DMS153 treated with DMSO at 0.1 percent for 48 hours (cell line): Measurements from ENCODE around the gene PIWIL1.

Source experiments
- DNase-seq: peaks from one replicate; lab custom pipeline; 2025; ENCODE audit not compliant: unreplicated experiment; lab: John Stamatoyannopoulos, UW

PIWIL1 gene

GRCh38 chr12:130337488-130338303 is at the start of gene PIWIL1:
Gene PIWIL1 (plus strand): TSS chr12:130337887. CDS start chr12:130342592, 4,705 bp downstream.
- no peak for DNase-seq

GRCh38 chr12:130288206-130288605 is 49.5 kb upstream of the PIWIL1 start:
- DNase-seq = no peak

GRCh38 chr12:130288691-130289090 is 49.0 kb upstream of the PIWIL1 start:
- DNase-seq = no peak

- no peak for DNase-seq
Observed at GRCh38 chr12:130290114-130290513, 47.6 kb upstream of the PIWIL1 start.

GRCh38 chr12:130298322-130299021 is 39.2 kb upstream of the PIWIL1 start:
- no peak for DNase-seq

- no peak for DNase-seq
Observed at GRCh38 chr12:130299574-130299973, 38.1 kb upstream of the PIWIL1 start.

- no peak for DNase-seq
Observed at GRCh38 chr12:130300090-130300489, 37.6 kb upstream of the PIWIL1 start.

GRCh38 chr12:130300737-130301535 is 36.8 kb upstream of the PIWIL1 start:
- no peak for DNase-seq

- no peak for DNase-seq
Observed at GRCh38 chr12:130301559-130301958, 36.1 kb upstream of the PIWIL1 start.

- DNase-seq = no peak
Observed at GRCh38 chr12:130303781-130304180, 33.9 kb upstream of the PIWIL1 start.

- no peak for DNase-seq
Observed at GRCh38 chr12:130307859-130308258, 29.8 kb upstream of the PIWIL1 start.

GRCh38 chr12:130308393-130308792 is 29.3 kb upstream of the PIWIL1 start:
- DNase-seq = no peak

GRCh38 chr12:130316251-130316650 is 21.4 kb upstream of the PIWIL1 start:
- no peak for DNase-seq

- no peak for DNase-seq
Observed at GRCh38 chr12:130320536-130320935, 17.2 kb upstream of the PIWIL1 start.

GRCh38 chr12:130322263-130322662 is 15.4 kb upstream of the PIWIL1 start:
- no peak for DNase-seq

- DNase-seq = no peak
Observed at GRCh38 chr12:130330685-130331084, 7.0 kb upstream of the PIWIL1 start.

GRCh38 chr12:130331146-130331545 is 6.5 kb upstream of the PIWIL1 start:
- DNase-seq = no peak

GRCh38 chr12:130333341-130333740 is 4.3 kb upstream of the PIWIL1 start:
- no peak for DNase-seq

GRCh38 chr12:130334399-130334798 is 3.3 kb upstream of the PIWIL1 start:
- no peak for DNase-seq

- DNase-seq = no peak
Observed at GRCh38 chr12:130334937-130335336, 2.8 kb upstream of the PIWIL1 start.
